ENCODE measurements around the gene NECTIN4.

Gene NECTIN4

DNA sequence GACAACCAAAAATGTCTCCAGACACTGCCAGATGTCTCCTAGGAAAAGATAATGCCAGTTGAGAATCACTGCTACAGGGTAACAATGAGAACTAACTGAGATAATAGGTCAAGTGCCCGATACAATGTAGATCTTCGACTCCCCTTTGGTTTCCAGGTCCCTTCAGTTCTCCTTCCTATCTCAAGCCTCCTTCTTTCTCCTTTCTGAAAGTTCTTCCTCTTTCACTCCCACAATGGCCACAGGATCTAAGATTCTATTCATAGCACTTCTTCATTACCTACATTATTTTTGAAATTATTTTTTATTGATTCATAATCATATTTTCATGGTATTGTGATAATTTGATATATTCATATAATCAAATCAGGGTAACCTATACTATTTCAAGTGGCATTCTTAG, 22.2 kb upstream of the NECTIN4 start:
- no peak for DNase-seq (ENCODE audit: low spot score)

DNA sequence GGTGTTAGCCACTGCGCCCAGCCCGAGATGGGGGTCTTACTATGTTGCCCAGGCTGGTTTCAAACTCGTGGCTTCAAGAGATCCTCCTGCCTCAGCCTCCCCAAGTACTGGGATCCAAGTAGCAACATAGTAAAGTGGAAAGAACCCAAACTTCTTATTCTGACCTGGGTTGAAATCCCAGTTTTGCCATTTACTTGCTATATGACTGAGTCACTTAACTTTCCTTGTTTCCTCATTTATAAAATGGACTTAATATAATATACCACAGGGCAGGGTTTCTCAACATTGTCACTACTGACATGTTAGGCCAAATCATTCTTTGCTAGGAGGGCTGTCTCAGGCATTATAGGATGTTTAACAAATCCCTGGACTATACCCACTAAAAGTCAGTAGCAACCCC, 21.8 kb upstream of the NECTIN4 start:
- no peak for DNase-seq (ENCODE audit: low spot score)

DNA sequence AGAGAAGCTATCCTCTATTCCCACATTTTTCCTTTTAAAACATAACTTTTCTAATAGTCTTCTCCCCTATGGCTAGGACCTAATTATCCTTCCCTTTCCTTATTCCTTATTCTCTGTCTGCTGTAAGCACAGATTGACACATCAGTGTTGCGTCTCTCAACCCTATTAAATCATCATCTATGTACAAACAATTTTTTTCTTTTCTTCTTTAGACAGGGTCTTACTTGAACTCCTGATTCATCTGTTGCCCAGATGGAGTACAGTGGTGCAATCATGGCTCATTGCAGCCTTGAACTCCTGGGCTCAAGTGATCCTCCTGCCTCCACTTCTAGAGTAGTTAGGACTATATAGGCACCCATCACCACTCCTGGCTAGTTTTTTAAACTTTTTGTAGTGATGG, 17.1 kb upstream of the NECTIN4 start:
- DNase-seq (ENCODE audit: low spot score) = no peak

DNA sequence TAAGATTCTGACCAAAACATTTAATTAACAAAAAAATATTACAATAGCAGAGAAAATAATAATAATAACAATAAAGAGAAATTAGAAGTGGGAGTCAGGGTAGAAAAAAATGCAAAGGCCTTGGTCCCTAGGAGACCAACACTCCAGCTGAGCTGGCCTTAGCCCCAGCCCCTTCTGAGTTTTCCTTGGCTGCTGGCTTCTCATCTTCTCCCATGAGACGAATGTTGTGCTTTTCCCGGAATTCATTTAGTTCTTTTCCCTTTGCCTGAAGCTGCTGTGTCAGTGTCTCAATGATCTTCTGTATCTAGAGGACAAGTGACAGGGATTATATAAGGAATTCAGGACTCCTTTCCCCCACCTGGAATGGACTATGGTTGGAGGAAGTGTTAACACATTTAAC, 11.2 kb upstream of the NECTIN4 start:
- DNase-seq (ENCODE audit: low spot score) = no peak

DNA sequence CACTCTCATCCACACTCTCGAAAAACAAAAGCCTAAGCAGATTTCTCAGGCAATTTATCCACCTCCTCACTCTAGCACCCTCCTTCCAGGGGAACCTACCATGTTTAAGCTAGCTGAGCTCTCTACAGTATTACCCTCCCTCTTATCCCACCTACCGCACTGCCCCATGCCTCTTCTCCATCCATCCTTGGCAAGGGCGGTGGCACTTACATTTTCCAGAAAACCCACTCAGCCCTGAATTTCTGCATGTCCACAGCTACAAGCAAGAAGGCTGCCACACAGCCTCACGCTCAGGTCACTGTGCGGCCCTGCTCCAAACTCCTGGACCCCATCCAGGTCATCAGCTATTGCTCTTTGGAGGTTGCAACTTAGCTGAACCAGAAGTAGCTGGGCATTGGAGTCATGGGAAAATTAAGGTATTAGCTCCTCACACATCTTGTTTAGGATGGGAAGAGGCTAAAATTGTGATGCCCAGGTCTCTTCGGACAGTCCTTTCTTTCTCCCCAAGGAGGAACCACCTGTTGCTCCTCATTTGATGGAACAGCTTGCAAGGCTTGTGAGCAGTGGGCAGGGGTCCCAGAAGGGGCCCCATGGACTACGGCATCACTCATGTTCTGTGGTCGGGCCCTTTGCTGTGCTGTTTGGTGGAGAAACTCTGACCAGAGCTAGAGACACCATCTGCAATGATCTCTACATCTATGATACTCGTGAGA, 9.9 kb upstream of the NECTIN4 start:
- no peak for DNase-seq (ENCODE audit: low spot score)

DNA sequence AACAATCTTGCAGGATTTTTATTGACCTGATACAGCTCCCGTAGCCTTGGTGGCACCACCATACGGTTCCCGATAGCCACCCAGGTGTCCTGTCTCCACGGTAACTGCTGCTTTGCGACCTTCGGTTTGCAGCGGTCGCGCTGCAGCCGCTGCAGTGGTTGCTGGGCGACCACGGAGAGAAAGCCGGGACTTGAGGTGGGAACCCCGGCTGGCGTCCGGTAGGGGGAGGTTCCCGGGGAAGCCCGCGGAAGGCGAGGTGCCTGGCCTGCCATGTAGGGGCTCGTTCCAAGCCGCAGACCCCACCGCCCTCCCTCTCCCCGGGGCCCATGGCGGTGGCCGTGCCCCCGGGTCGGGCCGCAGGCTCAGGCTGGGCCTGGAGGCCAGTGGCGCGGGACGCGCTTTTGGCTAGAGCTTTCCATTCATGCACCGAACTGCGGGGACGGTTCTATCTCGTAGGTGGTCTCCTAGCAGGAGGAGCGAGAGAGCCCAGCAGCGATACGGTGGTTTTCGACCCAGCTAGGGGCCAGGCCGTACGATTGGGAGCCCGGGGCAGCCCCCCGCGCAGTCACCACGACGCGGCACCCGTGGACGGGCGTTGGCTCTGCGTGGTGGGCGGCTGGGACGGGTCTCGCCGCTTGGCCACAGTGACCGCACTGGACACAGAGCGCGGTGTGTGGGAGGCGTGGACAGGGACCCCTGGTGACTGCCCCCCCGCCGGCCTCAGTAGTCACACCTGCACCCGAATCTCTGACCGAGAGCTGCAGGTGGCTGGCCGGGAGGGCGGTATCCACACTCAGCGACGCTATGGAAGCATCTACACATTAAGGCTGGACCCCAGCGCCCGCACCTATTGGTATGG, 9.1 kb upstream of the NECTIN4 start, which contains the start of gene KLHDC9:
TSS of gene KLHDC9 (plus strand) at position 152 of the 859 bp plus-strand sequence. CDS start at position 327, 175 bp downstream.
- DNase-seq (ENCODE audit: low spot score) = peak; percentile 78

DNA sequence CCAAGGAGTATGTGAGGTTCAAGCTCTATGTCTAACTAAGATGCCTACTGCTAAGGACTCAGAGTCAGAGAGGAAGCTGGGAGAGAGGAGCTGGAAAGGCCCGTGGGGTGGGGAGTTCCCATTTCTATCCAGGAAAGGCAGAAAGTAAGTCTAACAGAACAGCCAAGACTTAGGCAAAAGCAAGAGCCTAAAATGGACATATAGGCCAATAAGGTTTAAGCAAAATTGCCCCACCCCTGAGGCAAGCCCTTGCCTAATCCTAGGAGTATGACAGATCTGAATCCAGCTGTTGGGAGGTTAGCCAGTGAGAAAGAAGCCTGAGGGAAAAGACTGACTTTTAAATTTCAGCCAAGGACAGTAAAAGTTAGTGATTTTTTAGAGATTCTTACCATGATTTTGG, 7.2 kb upstream of the NECTIN4 start:
- no peak for DNase-seq (ENCODE audit: low spot score)

DNA sequence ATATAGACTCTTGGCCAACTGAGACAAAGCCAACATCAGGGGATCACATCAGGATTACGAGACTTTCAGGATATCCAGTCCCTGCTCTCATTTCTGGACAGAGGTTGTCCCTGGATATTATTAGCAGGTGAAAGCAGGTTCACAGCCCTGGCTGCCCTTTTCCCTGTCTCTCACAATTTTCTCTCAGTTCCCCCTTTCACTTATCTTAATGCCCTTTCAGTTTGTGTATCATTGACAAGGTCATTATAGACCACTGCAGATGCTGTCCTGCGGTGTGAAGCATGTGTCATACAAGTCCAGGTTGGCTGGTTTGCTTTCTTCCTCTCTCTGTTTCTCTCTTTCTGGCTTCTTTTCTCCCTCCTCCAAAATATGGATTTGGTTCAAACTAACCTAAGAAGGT, 6.7 kb upstream of the NECTIN4 start:
- no peak for DNase-seq (ENCODE audit: low spot score)

DNA sequence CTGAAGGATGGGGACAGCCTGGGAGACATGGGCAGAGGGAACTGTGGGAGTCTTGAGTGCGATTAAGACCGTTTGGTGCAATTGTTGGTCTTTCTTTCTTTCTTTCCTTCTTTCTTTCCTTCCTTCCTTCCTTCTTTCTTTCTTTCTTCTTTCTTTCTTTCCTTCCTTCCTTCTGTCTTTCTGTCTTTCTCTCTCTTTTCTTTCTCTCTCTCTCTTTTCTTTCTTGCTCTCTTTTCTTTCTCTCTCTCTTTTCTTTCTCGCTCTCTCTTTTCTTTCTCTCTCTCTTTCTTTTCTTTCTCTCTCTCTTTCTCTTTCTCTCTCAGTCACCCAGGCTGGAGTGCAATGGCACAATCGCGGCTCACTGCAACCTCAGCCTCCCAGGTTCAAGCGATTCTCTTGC, 5.9 kb upstream of the NECTIN4 start:
- no peak for DNase-seq (ENCODE audit: low spot score)

DNA sequence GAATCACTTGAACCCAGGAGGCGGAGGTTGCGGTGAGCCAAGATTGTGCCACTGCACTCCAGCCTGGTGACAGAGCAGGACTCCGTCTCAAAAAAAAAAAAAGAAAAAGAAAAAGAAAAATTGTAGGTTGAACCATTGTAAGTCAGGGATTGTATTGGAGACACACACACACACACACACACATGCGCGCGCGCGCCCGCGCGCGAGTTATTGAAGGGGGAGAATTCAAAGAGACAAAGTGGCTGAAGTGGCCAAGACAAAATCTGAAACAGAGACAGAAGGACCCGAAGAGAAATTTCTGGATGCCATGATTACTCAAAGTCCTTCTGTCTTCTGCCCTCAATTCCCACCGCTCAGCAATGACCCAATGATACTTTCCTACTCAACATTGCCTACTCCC, 5.1 kb upstream of the NECTIN4 start:
- no peak for DNase-seq (ENCODE audit: low spot score)

DNA sequence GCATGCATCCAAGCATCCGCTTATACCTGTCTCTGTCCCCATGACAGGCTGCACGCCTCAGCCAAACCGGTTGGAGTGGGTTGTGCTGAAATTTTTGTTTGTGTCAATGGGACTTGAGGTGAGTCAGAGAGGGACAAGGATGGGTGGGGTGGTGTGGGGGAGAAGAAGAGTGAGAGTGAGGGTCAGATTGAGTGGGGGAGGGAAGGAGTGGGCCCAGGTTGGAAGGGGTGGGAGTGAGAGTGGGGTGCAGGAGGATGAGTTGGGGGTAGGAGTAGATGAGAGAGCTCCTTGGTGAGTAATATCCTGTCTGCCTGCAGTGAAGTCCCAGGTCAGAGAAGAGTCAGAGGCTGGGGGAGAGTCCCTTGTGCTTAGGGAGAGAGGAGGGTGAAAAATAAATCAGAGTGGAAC, 3.3 kb upstream of the NECTIN4 start:
- no peak for DNase-seq (ENCODE audit: low spot score)

DNA sequence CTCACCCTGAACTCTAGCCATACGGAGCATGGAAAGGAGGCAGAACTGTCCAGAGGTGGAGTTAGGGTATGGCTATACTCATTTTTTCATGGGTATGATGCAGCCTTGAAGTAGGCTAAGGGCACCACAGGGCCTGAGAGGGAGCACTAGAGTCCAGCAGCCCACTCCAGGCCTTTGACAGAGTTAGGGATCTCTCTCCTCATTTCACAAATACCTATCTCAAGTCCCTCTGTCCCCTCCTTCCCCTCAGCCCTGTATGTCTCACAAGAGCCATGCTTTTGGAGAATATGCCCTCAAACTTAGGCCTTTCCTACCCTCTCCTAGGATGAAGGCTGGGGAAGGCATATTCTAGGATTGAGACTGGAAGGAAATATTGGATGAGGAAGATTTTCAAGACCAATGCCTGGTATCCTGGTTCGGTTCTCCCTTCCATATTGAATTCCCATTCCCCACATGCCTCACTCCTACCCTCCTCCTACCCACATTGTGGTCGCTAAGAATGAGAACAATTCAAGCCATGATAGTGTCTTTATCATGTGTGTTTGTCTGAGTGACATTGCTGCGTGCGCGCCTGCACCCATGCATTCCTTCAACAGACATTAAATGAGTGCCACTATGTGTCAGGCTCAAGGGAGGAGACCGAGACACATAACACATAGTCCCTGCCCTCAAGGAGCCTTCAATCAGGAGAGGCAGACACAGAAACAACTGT, 2.6 kb upstream of the NECTIN4 start:
- DNase-seq (ENCODE audit: low spot score) = no peak

DNA sequence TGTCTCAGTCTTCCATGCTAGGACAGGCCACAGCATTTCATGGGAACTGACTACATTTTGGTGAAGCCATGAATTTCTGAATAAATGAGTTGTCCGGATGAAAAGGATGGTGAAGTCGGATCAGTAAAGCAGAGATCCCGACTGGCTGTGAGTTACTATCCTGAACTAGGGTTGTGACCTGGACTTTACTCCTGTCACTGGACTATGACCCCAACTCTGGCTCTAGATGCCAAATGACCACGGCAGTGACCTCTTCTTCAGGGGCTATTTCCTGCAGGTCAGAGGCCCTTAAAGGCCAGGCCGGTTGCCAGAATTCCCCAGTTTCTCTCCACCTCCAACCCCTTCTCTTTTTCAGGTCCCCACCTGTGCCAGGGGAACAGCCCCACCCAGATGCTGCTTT, 1.7 kb upstream of the NECTIN4 start:
- no peak for DNase-seq (ENCODE audit: low spot score)

DNA sequence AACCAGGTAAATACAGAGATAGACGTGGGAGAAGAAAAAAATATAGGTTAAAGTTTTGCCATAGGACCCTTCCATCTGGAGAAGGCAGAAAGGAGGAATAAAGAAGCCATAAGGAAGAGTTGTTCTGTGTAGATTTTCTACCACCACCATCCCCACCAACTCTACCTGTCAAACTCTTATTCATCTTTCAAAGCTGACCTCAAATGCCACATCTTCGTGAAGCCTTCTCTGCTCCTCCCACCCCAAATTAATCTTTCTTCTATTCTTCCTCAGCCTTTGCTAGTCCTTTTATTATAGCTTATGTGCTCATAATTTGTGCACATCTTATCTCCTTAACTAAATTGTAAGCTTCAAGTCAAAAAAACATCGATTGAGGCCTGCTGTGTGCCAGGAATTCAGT, 1.3 kb upstream of the NECTIN4 start:
- DNase-seq (ENCODE audit: low spot score) = no peak

DNA sequence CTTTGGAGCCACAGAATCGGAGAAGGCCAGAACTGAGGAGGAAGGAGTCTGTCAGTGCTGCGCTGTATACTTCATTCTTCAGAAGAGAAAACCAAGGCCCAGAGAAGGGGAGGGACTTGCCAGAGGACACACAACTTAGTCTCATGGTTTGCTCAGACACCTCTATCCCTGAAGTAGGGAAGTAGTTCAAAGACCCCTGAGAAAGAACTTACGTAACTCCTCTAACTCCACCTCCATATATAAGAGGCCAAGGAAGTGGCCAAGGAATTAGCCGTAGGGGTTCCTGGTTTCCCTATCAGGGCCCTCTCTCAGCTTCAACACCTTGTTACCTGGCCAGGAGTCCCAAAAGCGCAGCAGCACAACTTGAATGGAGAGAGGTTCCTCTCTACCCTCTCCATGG, 580 bp upstream of the NECTIN4 start:
- DNase-seq (ENCODE audit: low spot score) = no peak

DNA sequence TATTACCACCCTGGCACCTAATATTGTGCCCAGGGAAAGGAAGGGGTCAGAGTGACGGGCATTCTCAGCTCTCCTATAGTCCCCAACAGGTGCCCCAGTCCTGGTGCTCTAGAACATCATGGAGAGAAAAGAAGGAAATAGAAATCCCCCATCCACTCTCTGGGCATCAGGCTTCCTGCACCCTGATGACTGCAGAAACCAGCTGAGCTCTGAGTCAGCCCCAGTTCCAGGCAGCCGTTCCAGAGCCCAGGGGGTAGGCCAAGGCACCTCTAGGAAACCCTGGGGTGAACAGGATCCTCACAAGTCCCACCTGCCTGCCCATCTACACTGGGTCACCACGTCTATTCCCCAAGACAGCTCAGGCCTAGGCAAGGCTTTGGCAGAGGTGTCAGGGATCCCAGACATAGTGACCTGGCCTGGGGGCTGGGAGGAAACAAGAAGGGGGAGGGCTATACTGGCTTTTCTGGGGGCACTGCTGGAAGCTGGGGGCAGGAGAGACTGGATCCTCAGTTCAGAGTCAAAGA, 709 bp downstream of the NECTIN4 start:
- no peak for DNase-seq (ENCODE audit: low spot score)

DNA sequence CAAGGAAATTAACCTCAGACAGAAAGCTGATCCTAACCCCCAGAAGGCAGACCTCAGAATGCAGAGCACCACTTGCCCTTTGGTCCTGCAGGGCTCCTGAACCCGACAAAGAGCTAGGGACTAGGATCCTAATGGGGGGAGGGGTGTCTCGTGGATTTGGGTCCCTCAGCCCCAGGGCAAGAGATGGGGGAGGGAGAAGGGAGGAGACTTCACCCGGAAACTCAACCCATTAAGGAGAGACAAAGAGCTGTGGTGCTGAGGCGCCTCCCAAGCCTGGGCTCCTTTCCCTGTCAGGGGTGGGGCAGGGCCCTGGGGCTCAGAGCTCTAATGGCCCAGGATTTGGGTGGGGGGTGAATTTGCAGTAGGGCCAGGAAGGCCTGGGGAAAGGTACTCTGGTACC, 2.9 kb downstream of the NECTIN4 start:
- DNase-seq (ENCODE audit: low spot score) = no peak

DNA sequence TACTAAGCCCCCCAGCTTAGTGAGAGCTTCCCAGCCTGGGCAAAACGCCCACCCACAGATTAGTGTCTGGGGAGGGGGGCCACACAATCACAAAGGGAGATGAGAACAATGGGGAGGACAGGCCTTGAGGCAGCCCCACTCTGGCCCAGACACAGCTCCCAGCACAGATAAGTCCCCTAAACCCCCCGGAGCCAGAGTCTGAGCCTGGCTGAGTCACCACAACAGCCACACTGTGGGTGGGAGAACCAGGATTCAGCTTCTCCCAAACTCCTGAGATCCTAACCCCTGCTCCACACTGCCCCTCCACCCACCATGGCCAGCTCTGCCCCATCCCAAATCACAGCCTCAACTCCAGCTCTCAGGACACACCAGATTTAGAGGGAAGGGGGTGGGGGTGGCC, 4.2 kb downstream of the NECTIN4 start:
- no peak for DNase-seq (ENCODE audit: low spot score)

DNA sequence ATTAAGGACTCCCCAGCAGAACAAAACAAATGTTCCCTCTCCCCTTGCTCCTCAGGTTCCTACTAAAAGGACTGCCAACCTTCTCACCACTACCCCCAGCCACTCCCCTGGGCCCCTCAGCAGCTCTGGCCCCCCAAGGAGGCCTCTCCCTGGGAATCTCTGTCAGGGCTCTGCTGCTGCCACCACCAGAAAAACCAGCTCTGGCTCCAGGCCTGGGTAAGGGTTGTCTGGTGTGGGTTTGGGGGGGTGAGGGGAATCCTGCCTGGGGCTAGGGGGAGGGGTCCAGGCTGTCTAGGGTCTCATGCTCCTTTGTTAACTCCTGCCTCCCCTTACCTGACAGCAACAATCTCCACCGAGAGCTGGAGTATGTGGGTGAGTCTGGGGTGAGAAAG, 4.8 kb downstream of the NECTIN4 start:
- DNase-seq (ENCODE audit: low spot score) = no peak

DNA sequence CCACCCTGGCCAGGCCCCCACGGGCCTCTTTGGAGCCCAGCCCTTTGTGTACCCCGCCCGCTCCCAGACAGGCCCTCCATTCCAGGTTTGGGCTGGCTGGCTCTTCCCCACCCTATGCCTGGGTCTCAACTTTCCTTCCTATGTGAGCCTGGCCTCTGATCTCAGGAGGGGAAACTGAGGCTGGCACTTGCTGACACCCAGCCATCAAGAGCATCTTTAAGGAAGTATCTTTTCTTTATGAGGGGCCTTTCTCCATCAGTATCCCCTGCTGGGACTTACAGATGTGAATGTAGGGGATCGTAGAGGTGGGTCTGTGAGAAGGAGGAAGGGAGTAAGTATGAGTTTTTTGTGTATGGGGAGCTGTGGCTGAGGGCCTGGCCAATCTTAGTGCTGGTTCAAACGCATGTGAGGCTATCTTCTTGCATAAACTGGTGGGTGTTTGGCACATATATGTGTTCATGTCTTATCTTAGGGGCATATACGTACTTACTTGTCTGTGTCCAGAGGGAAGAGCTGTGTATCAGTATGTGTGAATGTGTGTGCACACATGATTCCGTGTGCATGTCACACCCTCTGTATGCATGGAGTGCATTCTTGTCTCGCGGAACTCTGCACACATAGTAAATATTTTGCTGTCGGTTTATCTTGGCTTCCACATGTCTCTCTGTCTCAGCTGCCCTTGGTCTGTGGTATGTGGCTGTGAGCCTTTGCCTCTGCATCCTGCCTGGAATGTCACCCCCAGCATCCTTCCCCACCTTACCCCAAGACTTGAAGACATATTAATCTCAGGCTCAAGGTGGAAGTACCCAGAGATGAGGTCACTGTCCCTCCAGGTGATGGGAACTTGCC, 5.4 kb downstream of the NECTIN4 start:
- DNase-seq (ENCODE audit: low spot score) = no peak

DNA sequence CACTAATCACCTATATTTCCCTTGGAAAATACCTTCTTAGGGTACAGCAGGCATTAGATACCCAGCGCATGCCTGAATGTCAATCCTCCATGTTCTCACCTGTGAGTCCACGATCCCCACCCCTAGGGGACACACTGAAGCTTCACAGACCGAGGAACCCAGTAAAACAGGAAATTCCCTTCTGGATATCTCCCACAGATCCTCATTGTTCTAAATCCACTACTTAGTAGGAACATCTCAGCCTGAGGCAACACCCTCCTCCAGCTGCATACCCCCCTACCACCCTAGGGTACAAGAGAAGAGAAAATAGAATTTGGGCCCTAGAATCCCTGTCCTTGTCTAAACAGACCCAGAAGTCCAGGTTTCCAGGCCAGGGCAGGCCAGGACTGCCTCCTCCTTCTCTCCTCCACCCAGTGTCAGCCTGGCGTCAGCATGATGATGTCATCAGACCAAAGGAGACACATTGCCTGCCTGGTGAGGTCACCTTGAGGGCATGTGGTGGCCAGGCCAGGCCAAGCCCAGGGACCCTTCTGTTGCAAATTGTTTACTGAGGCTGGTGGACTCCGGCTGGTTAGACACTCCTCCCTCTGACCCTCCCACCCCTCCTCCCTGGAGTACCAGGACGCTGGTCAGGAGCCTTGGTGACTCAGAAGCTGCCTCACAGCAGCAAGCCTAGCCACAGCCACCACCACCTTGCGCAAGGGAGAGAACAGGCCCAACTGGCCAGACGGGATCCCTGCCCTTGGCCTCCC, 6.2 kb downstream of the NECTIN4 start:
- DNase-seq (ENCODE audit: low spot score) = peak; percentile 70

All from kidney capillary endothelial cell (primary cell).